ENCODE data around the gene FEZ2. TPM values are rescaled to one million over a fixed set of nuclear protein-coding genes. Genes with fewer than 3 reads are reported as not detected.
A peak's percentile ranks its signal among the peaks of the same experiment; 100 is the strongest.

FEZ2 gene
- total RNA-seq, 4 donors from 2014 or later: 27.9 to 66.6 (median 39.7) TPM

DNA sequence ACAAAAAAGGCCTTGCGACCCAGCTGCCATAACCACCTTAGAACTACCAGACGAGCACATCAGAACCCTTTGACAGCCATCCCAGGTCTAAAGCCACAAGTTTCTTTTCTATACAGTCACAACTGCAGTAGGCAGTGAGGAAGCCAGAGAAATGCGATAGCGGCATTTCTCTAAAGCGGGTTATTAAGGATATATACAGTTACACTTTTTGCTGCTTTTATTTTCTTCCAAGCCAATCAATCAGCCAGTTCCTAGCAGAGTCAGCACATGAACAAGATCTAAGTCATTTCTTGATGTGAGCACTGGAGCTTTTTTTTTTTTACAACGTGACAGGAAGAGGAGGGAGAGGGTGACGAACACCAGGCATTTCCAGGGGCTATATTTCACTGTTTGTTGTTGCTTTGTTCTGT is 48.8 kb downstream of the FEZ2 start:
- no peaks in the 10 kb centered on the region for H3K9me3 ChIP-seq
- H3K36me3 ChIP-seq: no peaks in the 10 kb centered on the region
- H3K4me1 ChIP-seq: peaks cover 0 to 3% of the 10 kb centered on the region in 2 donors
- no peak overlapping the region for H3K4me3 ChIP-seq
- peak overlapping the region; percentile 37 to 57 for H3K27ac ChIP-seq
- TF ChIP-seq POLR2A (IDR thresholded peaks at IDR 0.05): no peak
- TF ChIP-seq, protein P1, sequence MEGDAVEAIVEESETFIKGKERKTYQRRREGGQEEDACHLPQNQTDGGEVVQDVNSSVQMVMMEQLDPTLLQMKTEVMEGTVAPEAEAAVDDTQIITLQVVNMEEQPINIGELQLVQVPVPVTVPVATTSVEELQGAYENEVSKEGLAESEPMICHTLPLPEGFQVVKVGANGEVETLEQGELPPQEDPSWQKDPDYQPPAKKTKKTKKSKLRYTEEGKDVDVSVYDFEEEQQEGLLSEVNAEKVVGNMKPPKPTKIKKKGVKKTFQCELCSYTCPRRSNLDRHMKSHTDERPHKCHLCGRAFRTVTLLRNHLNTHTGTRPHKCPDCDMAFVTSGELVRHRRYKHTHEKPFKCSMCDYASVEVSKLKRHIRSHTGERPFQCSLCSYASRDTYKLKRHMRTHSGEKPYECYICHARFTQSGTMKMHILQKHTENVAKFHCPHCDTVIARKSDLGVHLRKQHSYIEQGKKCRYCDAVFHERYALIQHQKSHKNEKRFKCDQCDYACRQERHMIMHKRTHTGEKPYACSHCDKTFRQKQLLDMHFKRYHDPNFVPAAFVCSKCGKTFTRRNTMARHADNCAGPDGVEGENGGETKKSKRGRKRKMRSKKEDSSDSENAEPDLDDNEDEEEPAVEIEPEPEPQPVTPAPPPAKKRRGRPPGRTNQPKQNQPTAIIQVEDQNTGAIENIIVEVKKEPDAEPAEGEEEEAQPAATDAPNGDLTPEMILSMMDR (IDR thresholded peaks at IDR 0.05): no peak
- intact Hi-C loops (cut with DNase I; ENCODE audit: low total_unique reads): no loop called here
- no peaks in the 10 kb centered on the region for H3K27me3 ChIP-seq
- no peak for DNase-seq

DNA sequence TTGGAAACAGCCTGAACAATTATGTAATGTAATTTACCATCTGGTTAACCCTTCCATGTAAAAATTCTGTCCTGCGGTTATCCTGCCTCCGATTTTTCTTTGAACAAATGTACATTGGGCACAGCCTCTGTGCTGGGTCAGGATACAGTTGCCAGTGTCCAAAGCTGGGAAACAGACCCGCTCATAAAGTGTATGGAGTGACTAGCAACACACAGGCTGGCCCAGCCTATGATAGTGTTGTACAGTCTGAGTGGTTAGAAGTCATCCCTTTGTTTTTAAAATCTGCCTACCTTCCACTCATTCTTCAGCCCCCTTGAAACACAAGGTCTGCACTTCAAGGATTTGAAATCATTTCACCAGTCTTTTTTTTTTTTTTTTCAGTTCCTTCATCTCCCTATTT is 50.1 kb downstream of the FEZ2 start:
- H3K27ac ChIP-seq: no peak overlapping the region
- H3K36me3 ChIP-seq: no peaks in the 10 kb centered on the region

DNA sequence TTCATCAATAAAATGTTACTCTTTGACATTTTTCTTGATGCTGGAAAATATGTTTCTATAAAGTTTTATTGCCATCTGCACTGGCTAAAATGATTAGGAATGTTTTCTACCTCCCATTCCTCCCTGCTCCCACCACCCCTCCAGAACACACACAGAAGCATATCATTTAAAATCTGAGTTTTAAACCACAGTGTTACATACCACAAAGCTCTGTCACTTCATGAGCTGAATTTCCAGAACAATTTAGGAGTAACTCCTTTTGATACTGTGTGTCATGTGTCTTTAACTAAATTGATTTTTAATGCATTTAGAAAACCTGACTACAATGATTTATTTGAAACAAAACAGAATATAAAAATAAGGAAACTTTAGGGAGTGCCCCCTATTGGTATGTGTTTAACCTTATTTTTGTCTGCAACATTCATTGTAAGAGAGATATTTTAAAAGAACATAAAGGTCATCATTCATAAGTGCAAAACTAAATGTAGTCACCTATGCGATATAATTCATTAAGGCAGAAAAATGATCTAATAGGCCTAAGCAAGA is 52.0 kb downstream of the FEZ2 start:
- H3K9me3 ChIP-seq: no peaks in the 10 kb centered on the region

More for the DNA sequence above, 50.1 kb downstream of the FEZ2 start:
- TF ChIP-seq, protein P1 (IDR thresholded peaks at IDR 0.05): no peak
- no peak for TF ChIP-seq POLR2A (IDR thresholded peaks at IDR 0.05)
- intact Hi-C loops (cut with DNase I; ENCODE audit: low total_unique reads): no loop called here
- no peaks in the 10 kb centered on the region for H3K27me3 ChIP-seq
- DNase-seq: no peak
- peaks cover 0 to 3% of the 10 kb centered on the region in 2 donors for H3K4me1 ChIP-seq
- H3K9me3 ChIP-seq: no peaks in the 10 kb centered on the region
- H3K4me3 ChIP-seq: no peak overlapping the region

DNA sequence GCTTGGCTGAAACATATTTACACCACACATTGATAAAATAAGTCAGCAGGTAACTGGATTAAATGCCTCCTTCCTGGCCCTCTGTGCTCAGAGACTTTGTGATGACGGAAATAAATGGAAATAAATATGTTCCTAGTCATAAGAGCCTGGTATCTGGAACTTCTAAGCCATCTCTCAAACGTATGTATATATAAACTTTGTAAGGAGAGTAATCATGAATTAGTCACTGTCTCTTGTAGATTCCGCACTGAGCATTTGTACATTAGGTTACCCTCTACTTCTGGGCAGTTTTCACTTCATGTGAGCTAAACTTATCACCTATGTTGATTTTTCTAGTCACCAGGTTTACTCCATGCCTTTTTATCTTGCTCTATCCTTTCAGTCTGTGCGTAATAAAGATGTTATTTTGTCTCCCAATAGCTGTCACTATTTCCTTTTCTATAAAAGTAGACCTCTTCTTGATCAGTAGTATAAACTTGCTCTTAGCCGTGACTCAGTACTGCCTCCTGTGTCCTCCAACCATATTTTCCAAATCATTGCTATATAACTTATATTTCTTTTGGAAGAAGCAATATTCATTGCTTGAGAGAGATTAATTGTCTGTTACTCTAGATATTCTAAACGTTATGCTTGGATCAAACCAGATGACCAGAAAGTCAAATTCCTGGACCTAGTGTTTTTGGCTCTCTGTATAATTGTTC is 53.2 kb downstream of the FEZ2 start:
- H3K4me1 ChIP-seq: peaks cover 0 to 3% of the 10 kb centered on the region in 2 donors
- H3K9me3 ChIP-seq: no peaks in the 10 kb centered on the region
- TF ChIP-seq, protein P1 (IDR thresholded peaks at IDR 0.05): no peak
- no peak for TF ChIP-seq POLR2A (IDR thresholded peaks at IDR 0.05)
- intact Hi-C loops (cut with DNase I; ENCODE audit: low total_unique reads): no loop called here
- H3K36me3 ChIP-seq: no peaks in the 10 kb centered on the region
- no peak overlapping the region for H3K27ac ChIP-seq
- H3K27me3 ChIP-seq: no peaks in the 10 kb centered on the region
- no peak for DNase-seq
- no peak overlapping the region for H3K4me3 ChIP-seq

More for the DNA sequence above, 52.0 kb downstream of the FEZ2 start:
- no peak for TF ChIP-seq POLR2A (IDR thresholded peaks at IDR 0.05)
- TF ChIP-seq, protein P1 (IDR thresholded peaks at IDR 0.05): no peak
- Histone ChIP-seq H3K4me3 (no peak overlapping the region), H3K4me1 (peaks cover 0 to 3% of the 10 kb centered on the region in 2 donors), H3K27me3 (no peaks in the 10 kb centered on the region), H3K36me3 (no peaks in the 10 kb centered on the region), H3K27ac (no peak overlapping the region)
- DNase-seq: no peak
- intact Hi-C loops (cut with DNase I; ENCODE audit: low total_unique reads): no loop called here

DNA sequence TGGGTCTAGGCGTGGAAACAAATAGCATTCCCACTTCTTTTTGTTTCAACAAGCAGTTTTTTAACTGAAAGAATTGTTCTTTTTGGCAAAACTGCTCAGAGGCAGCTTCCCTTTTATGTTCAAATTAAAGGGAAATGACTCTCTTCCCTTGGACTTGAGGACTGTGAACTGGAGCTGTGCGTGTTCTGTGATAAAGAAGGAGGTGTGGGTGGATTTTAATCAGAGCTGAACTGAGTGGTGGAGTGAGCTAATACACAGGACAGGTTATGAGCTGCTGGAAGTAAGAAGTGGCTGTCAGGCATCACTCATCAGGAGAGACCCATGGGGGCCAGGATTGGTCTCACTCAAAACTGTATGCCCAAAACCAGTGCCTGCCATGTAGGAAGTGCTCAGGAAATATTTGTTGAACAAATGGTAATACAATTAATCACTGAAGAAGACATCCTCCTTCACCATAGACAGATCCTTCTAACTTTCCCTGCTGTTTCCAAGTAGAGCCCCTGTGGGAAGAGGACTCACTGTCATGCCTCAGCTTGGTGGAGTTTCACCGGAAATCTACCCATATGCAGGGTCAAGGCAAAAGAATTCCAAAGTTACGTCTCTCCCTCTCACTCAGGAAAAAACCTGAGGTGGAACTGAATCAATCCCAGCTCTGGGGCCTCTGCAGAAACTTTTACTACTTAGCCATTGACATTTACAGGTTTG is 55.9 kb downstream of the FEZ2 start:
- no peak for TF ChIP-seq POLR2A (IDR thresholded peaks at IDR 0.05)
- TF ChIP-seq, protein P1 (IDR thresholded peaks at IDR 0.05): no peak
- no peaks in the 10 kb centered on the region for H3K27me3 ChIP-seq
- H3K36me3 ChIP-seq: no peaks in the 10 kb centered on the region
- DNase-seq: no peak
- H3K4me1 ChIP-seq: no peaks in the 10 kb centered on the region
- H3K9me3 ChIP-seq: no peaks in the 10 kb centered on the region
- peak overlapping the region; percentile 0 to 36 for H3K27ac ChIP-seq
- intact Hi-C loops (cut with DNase I; ENCODE audit: low total_unique reads): no loop called here
- no peak overlapping the region for H3K4me3 ChIP-seq
